Fibroblast of upper back skin (primary cell): Measurements from ENCODE around the gene XCL1.
"Not testable (repeated sequence)": the region's sequence is repeated elsewhere in the genome, so short reads cannot be mapped to it uniquely, and the experiment has no call there.

Experiments
- DNase-seq: peaks from one replicate; pipeline ENCODE4 v3.0.0-alpha.2; 2013

XCL1 gene

DNA sequence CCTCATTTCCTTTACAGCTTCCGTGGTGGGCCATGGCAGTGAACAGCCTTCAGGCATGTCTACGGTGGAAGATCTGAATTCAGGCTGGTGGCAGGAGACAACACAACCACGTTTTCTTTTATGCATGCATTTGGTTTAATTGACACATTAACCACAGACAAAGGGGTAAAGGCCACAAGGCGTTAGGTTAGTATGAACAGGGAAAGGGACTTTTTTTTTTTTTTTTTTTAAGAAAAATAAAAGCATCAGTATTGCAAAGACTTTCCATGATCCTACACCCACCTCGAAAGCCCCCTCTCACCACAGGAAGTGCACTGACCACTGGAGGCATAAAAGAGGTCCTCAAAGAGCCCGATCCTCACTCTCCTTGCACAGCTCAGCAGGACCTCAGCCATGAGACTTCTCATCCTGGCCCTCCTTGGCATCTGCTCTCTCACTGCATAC is at the start of gene XCL1:
Gene XCL1 (plus strand): TSS at position 361 of the 444 bp plus-strand sequence. CDS start 33 bp downstream, at position 394.
- not testable (repeated sequence) for DNase-seq

DNA sequence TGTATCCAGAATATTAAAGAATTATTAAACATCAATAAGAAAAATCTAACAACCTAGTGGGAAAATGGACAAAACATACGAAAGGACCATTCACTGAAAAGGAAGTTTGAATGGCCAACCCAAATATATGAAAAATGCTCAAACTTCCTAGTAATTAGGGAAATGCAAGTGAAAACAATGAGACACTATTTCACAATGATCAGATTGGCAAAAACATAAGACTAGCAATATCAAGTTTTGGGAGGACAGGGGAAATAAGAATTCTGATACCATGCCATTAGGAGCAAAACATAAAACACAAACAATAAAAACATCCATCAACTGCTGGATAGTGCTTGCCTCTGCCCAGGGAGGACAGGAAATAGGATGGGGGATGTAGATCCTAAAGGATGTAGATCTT is 46.9 kb upstream of the XCL1 start:
- no peak for DNase-seq

DNA sequence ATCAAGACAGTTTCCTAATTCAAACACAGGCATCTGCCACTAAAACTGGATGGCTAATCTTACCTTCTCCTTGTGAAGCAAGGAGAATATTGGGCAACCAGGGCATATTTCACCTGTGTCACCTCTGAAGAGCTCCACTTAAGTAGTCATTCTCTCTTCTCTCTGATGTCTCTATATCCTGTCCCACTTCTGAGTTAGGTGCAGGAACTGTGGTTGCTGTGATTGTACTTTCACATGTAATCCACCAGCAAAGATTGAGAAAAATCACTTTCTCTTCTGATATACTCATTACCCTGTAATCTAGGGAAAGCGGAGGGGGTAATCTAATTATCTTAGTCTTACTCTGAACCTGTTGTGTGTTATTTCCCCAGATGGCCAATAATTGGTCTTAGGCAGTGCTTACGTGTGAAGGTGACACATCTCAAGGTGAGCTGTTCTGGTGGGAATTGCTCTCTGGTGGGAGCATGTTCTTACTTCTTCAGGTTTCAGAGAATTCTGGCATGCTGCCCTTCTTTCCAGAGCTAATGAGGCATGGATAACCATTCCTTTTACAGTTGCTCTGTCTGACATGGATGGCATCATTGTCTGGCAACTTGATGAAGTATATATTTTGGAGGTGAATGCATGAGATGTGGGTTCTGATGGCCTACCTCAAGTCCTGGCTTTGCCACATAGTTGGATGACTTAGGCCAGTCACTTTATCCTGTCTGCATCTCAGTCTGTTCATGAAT is 44.6 kb upstream of the XCL1 start:
- no peak for DNase-seq

GRCh38 chr1:168535536-168535935 is 40.9 kb upstream of the XCL1 start:
- no peak for DNase-seq

- DNase-seq: not testable (repeated sequence)
Measured at GRCh38 chr1:168540798-168541197, 35.6 kb upstream of the XCL1 start.

GRCh38 chr1:168542978-168543377 is 33.4 kb upstream of the XCL1 start:
- not testable (repeated sequence) for DNase-seq

DNA sequence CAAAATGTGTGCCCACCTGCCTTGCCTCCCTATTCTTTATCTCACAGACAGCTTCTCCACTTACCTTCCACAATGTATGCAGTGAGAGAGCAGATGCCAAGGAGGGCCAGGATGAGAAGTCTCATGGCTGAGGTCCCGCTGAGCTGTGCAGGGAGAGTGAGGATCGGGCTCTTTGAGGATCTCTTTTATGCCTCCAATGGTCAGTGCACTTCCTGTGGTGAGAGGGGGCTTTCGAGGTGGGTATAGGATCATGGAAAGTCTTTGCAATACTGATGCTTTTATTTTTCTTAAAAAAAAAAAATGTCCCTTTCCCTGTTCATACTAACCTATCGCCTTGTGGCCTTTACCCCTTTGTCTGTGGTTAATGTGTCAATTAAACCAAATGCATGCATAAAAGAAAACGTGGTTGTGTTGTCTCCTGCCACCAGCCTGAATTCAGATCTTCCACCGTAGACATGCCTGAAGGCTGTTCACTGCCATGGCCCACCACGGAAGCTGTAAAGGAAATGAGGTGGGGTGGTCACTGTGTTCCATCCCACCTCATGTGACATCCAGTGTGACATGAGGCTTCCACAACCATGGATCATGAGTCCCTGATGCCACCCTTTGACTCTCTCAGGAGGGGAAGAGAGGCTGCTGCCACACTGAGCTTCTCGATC is 32.4 kb upstream of the XCL1 start, which contains the start of gene XCL2:
Gene XCL2 (minus strand): TSS at position 158 of the 659 bp plus-strand sequence. CDS start 33 bp downstream, at position 125.
- DNase-seq: not testable (repeated sequence)

DNA sequence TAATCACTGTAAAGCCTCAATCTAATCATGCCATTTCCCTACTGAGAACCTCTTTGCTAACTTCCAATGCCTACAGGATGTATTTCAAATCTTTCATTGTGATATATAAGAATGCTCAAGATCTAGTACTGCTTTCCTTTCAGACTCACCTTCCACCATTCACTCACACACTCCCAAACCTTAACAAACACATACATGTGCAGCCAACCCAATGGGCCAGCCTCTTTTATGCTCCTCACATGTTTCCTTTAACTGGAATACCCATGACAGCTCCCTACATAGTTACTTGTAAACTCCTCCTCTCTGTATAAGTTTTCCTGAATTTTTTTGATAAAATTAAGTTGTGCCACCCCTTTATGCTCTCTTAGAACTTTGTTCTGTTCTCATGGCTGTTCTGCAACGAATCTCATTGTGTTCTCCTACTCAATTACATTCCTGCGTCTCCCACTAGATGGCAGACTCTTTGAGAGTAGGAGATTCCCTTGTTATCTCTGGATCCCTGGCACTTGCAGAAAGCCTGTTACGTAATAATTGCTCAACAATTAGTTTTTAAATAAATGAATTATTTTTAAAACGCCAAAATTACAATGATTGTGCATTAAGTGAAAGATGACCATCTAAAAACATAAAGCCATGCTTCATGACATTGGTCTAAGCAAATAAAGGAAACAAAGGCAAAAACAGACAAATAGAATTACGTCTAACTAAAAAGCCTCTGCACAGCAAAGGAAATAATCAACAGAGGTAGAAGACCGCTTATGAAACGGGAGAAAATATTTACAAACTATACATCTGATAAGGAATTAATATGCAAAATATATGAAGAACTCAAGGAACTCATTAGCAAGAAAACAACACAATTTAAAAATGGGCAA is 30.5 kb upstream of the XCL1 start:
- DNase-seq: peak; percentile 28

- not testable (repeated sequence) for DNase-seq
Measured at GRCh38 chr1:168546553-168546895, 29.9 kb upstream of the XCL1 start.

DNA sequence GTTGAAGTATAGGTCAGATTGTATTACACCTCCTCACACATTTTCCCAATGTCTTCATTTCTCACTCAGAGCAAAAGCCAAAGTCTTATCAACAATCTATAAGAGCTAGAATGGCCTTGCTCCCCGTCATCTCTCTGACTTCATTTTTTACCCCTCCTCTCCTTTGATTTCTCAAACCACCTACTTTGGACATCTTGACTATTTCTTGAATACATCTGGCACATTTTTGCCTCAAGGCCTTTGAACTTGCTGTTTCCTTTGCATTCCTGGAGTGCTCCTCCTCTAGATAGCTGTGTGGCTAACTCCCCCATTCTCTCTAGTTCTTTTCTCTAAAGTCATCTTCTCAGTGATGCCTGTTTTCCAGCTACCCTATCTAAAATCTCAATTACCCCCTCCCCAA is 25.4 kb upstream of the XCL1 start:
- peak; percentile 8 for DNase-seq

DNA sequence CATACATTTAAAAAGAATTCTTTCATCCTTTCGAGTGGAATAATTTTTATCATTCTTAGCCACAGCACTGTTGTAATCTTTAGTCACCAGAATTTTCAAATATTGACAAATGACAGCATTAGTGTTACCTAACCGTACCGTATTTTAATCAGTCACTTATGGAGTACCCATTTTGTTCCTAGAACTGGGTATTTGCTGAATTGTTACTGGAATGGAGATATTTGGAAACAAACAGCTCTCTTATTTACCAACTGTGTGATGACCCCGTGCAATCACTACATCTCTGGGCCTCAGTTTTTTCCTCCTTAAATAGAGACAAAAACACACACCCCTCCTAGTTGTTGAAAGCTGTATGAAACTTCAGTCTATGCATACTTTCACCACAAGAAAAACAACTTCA is 24.7 kb upstream of the XCL1 start:
- no peak for DNase-seq

DNA sequence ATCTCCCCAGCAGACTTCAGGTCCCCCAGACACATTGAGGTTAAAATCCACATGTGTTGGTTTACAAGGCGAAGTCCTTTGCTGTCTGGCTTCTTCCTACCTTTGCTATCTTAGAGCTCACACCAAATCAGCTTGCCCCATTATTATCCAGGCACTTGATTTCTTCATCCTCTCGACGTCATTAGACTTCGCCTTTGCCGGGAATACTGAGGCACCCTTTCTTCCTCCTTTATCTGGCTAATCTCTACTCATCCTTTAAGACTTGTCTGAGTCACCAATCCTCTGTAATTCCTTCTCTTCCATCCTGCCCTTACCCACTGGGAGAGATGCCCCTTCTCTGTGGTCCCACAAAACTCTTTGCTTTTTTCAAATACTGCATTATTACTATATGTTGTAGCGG is 23.4 kb upstream of the XCL1 start:
- DNase-seq: no peak

DNA sequence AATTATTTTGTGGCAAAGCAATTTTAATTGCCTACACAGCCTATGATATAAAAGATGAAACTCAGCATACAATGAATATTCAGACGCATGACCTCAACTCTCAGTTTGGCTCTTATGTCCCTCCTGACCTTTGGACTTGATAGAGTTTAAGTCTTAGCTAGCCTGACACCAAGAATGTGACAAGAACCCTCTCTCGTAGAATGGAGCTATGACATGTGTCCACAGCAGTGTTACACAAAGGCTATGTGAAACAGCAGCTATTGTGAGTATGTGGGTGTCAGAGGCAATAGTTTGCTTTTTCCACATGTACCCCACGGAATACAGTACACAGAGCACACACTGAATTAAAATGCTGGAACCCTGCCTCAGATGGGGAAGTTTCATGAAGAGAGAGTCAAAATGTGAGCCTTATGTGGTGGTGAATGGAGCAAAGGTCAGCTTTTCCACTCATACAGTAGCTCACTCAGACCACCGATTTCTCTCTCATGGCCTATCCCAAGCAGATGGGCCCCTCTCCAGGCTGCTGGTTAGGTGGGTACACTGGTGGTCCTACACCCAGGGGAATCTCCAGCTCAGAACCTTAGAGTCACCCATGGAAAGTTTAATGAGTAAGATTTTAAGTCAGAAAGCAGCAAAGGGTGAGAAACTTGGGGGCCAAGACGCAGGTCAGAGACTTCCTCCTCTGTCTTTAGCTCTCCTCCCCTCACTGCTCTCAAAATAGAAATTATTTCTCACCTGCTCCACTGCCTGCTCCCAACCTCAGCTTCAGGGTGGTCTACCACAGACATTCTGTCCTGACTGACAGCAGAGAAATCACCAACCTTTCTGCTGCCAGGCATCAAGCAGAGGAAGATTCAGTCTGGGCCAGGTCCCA is 22.5 kb upstream of the XCL1 start:
- no peak for DNase-seq

DNA sequence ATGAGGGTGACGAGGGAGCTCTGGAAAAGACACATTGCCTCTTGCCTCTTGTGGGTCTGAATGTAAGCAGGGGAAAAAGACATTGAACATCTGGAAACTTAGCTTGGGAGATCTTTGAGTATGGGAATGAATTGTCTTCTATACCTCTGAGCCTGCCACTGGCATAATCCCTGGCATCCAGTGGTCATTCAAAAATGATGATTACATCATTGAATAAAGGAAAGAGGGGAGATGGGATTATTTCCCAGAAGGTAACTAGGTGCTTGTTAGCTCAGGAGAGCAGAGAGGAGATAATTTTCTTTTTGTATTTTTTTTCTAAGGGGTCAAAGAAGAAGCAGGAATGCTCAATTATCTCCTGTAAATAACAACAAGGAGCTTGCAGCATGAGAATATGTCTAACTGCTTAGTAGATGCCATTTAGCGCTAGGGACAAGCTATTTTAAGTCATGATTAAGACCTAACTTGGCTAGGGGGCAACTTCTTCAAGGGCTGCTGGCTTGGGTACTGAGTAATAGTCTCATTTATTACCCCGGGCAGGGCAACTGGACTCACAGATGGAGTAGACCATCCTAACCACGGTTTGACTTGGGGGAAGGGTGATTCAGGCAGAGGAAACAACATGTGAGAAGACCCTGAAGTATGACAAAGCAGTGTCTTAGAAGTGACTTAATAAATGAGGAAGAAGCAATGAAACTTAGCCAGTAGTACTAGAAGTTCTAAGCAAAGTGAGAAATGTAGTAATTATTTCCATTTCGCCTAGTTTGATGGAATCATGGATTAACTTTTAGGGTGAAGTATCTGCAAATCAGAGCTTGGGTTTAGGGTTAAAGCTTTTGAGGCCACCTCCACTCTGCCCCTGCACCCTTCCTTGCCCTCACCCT is 21.6 kb upstream of the XCL1 start:
- DNase-seq: no peak

DNA sequence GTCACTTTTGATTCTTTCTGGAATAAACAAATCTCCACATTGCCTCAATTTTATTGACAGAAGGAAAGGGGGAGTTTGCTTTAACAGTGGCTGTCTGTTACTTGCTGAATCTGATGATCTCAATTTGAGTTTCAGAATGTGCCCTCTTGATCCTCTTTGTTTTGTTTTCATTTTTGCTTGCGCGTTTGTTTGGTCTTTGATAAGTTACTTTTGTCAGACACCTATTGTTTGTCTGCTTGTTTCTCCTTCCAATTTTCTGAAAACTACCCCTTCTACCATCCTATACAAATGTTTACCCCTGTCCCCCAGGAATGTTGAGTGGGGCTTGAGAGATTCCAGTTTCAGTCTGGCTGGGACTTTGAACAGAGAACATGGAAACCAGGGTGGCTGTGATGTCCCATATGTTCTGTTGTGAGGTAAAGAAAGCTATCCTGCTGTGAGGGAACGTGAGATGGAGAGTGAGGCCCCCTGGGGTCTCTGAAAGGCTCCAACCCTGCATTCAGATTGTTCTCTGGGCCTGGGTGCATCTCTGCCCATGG is 20.8 kb upstream of the XCL1 start:
- DNase-seq: no peak

DNA sequence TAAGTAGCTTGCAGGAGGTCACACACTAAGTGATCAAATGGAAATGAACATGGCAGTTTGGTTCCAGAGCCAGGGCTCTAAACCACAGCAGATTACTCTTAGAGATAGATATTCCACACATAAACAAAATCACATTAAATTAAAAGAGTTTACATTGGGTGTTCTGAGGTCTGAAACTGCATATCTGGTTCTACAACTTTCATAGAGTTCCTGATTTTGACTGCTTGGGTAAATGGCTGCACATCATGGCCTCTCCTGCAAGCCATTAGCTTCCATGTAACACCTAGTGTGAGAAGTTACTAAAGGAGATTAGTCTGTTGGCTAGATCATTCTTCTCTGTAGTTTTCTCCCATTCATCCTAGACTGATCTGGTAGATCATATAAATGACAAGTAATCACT is 19.8 kb upstream of the XCL1 start:
- DNase-seq: no peak

DNA sequence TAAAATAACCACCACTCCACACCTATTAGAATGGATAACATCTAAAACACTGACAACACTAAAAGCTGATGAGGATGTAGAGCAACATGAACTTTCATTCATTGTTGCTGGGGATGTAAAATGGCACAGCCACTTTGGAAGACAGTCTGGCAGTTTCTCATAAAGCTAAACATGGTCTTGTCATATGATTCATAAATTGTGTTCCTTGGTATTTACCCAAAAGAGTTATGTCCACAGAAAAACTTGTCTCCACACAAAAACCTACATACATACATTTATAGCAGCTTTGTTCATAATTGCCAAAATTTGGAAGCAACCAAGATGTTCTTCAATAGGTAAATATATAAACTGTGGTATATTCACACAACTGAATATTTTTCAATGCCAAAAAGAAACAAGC is 16.0 kb upstream of the XCL1 start:
- DNase-seq: no peak

DNA sequence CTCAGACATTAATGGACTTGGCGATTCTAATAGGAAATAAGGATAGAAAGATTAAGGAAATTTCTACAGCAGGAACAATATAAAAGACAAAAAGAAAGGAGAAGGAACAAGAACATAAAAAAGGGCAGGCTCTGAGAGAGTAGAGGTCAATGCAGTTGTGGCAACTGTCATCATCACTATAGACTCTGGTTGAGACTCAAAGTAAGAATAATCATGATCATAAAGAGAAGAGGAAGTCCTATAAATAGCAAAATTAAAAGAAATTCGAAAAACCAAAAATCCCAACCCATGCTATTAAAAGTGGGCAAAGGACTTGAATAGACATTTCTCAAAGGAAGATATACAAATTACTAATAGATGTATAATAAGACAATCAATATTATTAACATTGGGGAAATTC is 14.4 kb upstream of the XCL1 start:
- no peak for DNase-seq

- DNase-seq: no peak
Measured at GRCh38 chr1:168565825-168566224, 10.6 kb upstream of the XCL1 start.

GRCh38 chr1:168567007-168567406 is 9.4 kb upstream of the XCL1 start:
- no peak for DNase-seq

DNA sequence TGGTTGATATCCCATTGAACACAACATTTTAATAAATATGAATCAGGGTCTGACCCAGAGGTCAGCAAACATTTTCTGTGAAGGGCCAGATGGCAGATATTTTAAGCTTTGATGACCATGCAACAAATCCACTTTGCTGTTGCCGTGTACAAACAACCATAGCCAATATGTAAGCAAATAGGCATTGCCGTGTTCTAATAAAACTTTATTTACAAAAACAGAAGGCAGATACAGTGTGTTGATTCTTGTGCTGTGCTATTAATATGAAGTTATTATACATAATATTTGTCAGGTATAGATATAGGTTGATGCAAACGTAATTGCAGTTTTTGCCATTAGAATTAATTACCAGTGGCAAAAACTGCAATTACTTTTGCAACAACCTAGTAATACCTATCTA is 8.8 kb upstream of the XCL1 start:
- DNase-seq: no peak
